GM19438 (cell line): ENCODE results near the gene SUCNR1.
"Not testable (repeated sequence)": the region's sequence is repeated elsewhere in the genome, so short reads cannot be mapped to it uniquely, and the experiment has no call there.

Experiments
- ATAC-seq: cut with Tn5 transposase; IDR thresholded peaks from one replicate; pipeline ENCODE4 v1.9.1; 2021; ENCODE audit warnings: low read depth; ENCODE audit not compliant: unreplicated experiment

The SUCNR1 gene

GRCh38 chr3:151900460-151900859 is 27.0 kb downstream of the SUCNR1 start:
- ATAC-seq = no peak

DNA sequence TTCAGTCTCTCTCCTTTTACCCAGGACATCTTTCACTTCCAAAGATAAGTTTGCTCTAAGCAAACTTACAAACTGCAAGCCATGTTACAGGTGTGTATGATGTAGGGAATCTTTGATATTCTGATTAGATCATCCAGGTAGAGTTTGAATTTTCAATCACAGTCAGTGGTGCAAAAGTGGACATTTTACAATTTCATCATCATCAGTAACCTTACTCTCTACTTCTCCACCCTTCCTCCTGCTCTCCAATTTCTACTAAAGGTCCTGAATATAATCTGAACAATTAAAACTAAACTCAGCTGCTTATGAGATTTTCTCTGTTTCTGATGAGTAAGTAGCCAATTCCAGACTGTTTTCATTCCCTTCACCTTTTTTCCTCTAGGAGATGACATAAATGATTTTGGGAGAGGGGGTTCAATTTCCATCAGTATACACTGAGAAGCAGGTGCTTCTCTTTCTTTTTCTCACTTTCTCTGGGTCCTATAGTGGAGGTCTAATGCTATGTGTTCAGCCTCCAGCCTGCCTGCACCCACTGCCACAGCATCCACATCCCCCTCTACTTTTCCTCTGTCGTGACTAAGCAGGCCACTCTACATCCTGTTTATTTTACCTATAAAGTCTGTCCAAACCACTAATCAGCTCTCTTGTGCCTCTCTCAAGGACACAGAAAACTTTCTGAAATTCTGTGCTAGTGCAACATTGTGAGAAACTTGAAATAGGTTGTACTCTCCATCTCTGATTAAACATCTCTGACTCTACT is 27.6 kb downstream of the SUCNR1 start:
- ATAC-seq = no peak

GRCh38 chr3:151901644-151902285 is 28.3 kb downstream of the SUCNR1 start:
- ATAC-seq = no peak

- no peak for ATAC-seq
These were observed 30.1 kb downstream of the SUCNR1 start for GRCh38 chr3:151903501-151903991.

DNA sequence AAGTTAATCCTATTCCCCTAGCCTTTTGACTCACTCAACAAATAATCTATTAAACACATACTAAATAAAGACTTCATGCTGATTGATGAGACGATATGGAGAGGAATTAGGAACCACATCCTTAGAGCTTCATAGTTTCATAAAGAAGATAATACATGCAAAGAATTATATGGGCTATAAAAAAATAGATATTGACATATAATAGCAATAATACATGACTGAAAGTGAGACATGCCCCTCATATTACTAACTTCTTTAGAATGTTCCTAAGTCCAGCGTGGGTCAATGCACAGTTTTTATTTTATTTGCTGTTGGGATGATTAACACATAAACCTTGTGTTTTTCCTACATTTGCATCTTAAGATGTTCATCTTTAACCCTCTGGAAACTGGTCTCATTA is 32.2 kb downstream of the SUCNR1 start:
- no peak for ATAC-seq

DNA sequence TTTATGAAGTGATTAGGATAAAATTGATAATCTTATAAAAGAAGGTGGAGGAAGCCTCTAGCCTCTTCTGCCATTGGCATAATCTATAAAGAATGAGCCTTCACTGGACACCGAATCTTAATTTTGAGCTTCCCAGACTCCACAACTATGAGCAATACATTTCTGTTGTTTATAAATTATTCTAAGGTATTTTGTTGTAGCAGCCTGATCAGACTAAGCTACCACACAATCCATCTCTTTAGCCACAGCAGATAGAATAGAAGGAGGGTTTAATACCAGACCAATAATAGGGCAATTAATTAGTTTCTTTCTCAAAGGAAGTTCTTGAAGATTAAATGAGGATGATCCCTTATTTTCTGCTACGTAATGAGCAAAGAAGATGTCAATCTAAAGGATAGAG is 33.3 kb downstream of the SUCNR1 start:
- ATAC-seq = no peak

GRCh38 chr3:151908399-151908798 is 35.0 kb downstream of the SUCNR1 start:
- no peak for ATAC-seq

GRCh38 chr3:151909681-151910405 is 36.4 kb downstream of the SUCNR1 start:
- no peak for ATAC-seq

GRCh38 chr3:151911462-151911861 is 38.0 kb downstream of the SUCNR1 start:
- ATAC-seq = no peak

DNA sequence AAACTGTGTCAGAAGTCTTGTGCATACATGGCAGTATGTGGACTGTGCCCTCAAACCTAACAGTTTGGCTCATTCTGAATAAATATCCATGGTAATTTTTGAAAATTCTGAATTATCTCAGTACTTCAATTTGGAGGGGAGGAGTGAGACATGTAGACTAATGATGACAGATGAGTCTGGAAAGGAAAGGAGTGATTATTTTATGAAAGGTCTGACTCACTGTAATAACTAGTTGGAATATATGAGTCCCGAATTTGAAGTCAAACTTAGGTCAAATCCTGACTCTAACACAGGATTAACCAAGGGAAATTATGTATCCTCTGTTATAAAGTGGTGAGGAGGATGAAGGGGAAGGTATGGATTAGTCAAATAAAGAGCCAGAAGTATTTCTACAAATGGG is 38.6 kb downstream of the SUCNR1 start:
- ATAC-seq = no peak

- ATAC-seq = no peak
These were observed 43.3 kb downstream of the SUCNR1 start for GRCh38 chr3:151916781-151917180.

- no peak for ATAC-seq
These were observed 45.0 kb downstream of the SUCNR1 start for GRCh38 chr3:151918253-151919029.

DNA sequence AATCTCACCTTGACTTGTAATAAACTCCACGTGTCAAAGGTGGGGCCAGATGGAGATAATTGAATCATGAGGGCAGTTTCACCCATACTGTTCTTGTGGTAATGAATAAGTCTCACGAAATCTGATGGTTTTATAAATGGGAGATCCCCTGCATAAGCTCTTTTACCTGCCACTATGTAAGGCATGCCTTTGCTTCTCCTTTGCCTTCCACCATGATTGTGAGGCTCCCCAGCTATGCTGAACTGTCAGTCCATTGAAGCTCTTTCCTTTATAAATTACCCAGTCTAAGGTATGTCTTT is 45.5 kb downstream of the SUCNR1 start:
- no peak for ATAC-seq

GRCh38 chr3:151919446-151919845 is 46.0 kb downstream of the SUCNR1 start:
- ATAC-seq = no peak

GRCh38 chr3:151923901-151924300 is 50.5 kb downstream of the SUCNR1 start:
- ATAC-seq = no peak

DNA sequence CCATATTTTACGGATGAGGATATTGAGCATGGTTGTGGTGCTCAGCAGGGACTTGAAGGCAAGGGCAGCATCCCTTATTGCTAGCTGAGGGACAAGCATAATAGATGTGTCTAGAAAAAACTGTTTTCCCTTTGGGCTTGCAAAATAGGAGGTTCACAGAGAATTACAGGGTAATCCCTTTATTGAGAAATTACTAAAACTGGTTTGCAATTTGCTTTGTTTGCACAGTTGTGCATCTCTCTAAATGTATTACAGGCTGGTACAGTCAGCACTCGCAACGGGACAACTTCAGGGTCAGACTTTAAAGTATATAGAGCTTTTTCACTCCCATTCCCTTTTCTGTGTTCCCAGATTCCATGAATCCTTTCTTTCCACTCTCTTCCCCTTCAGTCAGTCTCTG is 51.3 kb downstream of the SUCNR1 start:
- ATAC-seq = no peak

DNA sequence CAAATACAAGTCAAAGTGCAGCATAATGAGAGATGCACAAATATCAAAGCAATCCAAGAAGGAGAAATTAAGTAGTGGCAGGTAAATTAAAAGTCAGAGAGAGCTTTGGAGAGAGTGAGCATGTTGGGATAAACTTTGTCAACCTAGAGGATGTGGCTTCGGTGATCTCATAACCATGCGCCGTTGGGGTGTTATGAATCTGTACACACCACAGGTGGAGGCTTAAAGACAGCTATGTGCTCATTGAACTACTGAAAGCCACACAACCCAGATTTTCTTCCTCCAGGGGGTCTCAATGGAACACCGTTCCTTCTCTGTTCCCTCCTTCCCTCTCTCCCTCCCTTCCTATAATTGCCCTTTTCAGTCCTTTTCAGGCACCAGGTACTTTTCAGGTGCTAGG is 52.0 kb downstream of the SUCNR1 start:
- ATAC-seq = no peak

GRCh38 chr3:151925876-151926275 is 52.4 kb downstream of the SUCNR1 start:
- no peak for ATAC-seq

DNA sequence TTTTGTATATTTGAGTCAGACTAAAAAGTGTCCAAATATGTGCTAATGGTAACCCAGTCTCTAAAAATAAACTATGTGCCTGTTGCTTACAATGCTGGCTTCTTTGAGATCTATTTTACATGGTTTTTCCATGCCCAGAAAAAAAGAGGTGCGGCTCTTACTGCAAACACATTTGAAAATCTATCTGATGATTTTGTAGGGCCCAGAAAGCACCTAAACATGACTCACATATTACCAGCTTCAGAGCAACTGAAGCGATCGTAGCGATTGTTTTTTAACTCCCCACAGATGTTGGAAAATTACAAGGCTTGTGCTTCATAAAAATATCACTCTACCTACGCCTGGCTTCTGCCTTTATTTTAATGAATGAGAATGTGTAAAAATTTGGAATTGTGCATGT is 53.5 kb downstream of the SUCNR1 start:
- no peak for ATAC-seq

DNA sequence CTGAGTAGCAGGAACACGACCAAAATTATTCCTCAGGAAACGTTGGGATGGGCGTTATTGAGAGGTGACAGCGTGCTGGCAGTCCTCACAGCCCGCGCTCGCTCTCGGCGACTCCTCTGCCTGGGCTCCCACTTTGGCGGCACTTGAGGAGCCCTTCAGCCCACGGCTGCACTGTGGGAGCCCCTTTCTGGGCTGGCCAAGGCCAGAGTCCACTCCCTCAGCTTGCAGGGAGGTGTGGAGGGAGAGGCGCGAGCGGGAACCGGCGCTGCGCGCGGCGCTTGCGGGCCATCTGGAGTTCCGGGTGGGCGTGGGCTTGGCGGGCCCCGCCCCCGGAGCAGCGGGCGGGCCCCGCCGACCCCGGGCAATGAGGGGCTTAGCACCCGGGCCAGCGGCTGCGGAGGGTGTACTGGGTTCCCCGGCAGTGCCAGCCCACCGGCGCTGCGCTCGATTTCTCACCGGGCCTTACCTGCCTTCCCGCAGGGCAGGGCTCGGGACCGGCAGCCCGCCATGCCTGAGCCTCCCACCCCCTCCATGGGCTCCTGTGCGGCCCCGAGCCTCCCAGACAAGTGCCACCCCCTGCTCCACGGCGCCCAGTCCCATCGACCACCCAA is 54.6 kb downstream of the SUCNR1 start:
- not testable (repeated sequence) for ATAC-seq

DNA sequence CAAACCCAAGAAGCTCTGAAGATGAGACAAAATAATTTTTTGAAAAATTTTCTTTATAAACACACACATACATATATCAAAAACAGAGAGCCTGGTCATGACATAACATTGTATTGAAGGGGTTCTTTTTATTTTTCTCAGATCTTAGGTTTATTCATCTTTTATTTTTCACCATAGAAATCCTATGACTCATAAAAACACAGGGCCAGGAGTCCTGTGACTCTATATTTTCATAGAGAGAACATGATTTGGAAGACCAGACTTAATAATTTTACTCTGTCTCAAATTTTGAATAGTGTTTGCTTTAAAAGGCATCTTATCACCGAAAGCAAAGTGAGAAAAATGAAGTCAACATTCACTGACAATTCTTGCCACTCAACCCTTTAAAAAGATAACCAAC is 57.7 kb downstream of the SUCNR1 start:
- ATAC-seq = no peak
